NCI-H345 treated with DMSO at 0.1 percent for 48 hours (cell line): Measurements from ENCODE around the gene C1QA.
"Not testable (repeated sequence)": the region's sequence is repeated elsewhere in the genome, so short reads cannot be mapped to it uniquely, and the experiment has no call there.

Experiments used
- DNase-seq: peaks from one replicate; lab custom pipeline; 2025; ENCODE audit not compliant: unreplicated experiment; lab: John Stamatoyannopoulos, UW

Gene C1QA

GRCh38 chr1:22671999-22672398 lies 35.6 kb downstream of the C1QA start:
- DNase-seq = no peak

GRCh38 chr1:22673486-22674409 lies 37.3 kb downstream of the C1QA start:
- DNase-seq = peak; percentile 35

- DNase-seq = no peak
Measured at GRCh38 chr1:22674410-22674749, 38.0 kb downstream of the C1QA start.

- not testable (repeated sequence) for DNase-seq
Measured at GRCh38 chr1:22676151-22676550, 39.7 kb downstream of the C1QA start.

- DNase-seq = no peak
Measured at GRCh38 chr1:22676916-22677583, 40.6 kb downstream of the C1QA start.

GRCh38 chr1:22677931-22678896 lies 41.8 kb downstream of the C1QA start:
- DNase-seq = no peak

- DNase-seq = no peak
Measured at GRCh38 chr1:22680726-22681125, 44.3 kb downstream of the C1QA start.

GRCh38 chr1:22681556-22682276 lies 45.3 kb downstream of the C1QA start:
- DNase-seq = no peak

GRCh38 chr1:22683547-22683946 lies 47.1 kb downstream of the C1QA start:
- no peak for DNase-seq

GRCh38 chr1:22685591-22686059 lies 49.2 kb downstream of the C1QA start:
- DNase-seq = no peak

GRCh38 chr1:22687191-22687590 lies 50.8 kb downstream of the C1QA start:
- DNase-seq = no peak

- no peak for DNase-seq
Measured at GRCh38 chr1:22688466-22688865, 52.0 kb downstream of the C1QA start.
